HG03469 (cell line): ENCODE results near the gene RHCG.

ENCODE experiments used
- ATAC-seq: cut with Tn5 transposase; IDR thresholded peaks from one replicate; pipeline ENCODE4 v1.9.1; 2021; ENCODE audit warnings: mild to moderate bottlenecking, moderate library complexity, moderate number of reproducible peaks; ENCODE audit not compliant: unreplicated experiment

RHCG gene

GRCh38 chr15:89504166-89504565, 7.8 kb upstream of the RHCG start:
- ATAC-seq, result no peak

GRCh38 chr15:89502867-89503595, 6.6 kb upstream of the RHCG start:
- ATAC-seq, result no peak

GRCh38 chr15:89501646-89502045, 5.3 kb upstream of the RHCG start:
- ATAC-seq, result no peak

GRCh38 chr15:89500397-89501270, 4.3 kb upstream of the RHCG start:
- no peak for ATAC-seq

- ATAC-seq, result no peak
Measured at GRCh38 chr15:89499156-89499555, 2.8 kb upstream of the RHCG start.

- no peak for ATAC-seq
Measured at GRCh38 chr15:89498574-89498906, 2.2 kb upstream of the RHCG start.

- ATAC-seq, result no peak
Measured at GRCh38 chr15:89497231-89497630, 848 bp upstream of the RHCG start.

- ATAC-seq, result no peak
Measured at GRCh38 chr15:89495638-89496145, 691 bp downstream of the RHCG start.

GRCh38 chr15:89494941-89495637, 1.3 kb downstream of the RHCG start:
- ATAC-seq, result no peak

- no peak for ATAC-seq
Measured at GRCh38 chr15:89494031-89494430, 2.4 kb downstream of the RHCG start.

- no peak for ATAC-seq
Measured at GRCh38 chr15:89492934-89493631, 3.3 kb downstream of the RHCG start.

- no peak for ATAC-seq
Measured at GRCh38 chr15:89492111-89492641, 4.2 kb downstream of the RHCG start.

GRCh38 chr15:89490814-89491315, 5.5 kb downstream of the RHCG start:
- ATAC-seq, result no peak

- ATAC-seq, result no peak
Measured at GRCh38 chr15:89490081-89490813, 6.1 kb downstream of the RHCG start.

GRCh38 chr15:89489376-89489775, 7.0 kb downstream of the RHCG start:
- no peak for ATAC-seq

- no peak for ATAC-seq
Measured at GRCh38 chr15:89487791-89488190, 8.6 kb downstream of the RHCG start.

- ATAC-seq, result no peak
Measured at GRCh38 chr15:89486726-89487050, 9.7 kb downstream of the RHCG start.

- no peak for ATAC-seq
Measured at GRCh38 chr15:89483079-89483478, 13.3 kb downstream of the RHCG start.

- no peak for ATAC-seq
Measured at GRCh38 chr15:89482139-89482538, 14.2 kb downstream of the RHCG start.

GRCh38 chr15:89480505-89480904, 15.9 kb downstream of the RHCG start:
- no peak for ATAC-seq
